HepG2 (cell line): ENCODE data around the gene CFL1. TPM values are rescaled to one million over a fixed set of nuclear protein-coding genes. Genes with fewer than 3 reads are reported as not detected.

Experiments used
- CTCF ChIP-seq: sonication (generic); formaldehyde crosslinking; IDR thresholded peaks from 2 replicates; pipeline ENCODE4 v1.5.0; 2020; ENCODE audit warnings: mild to moderate bottlenecking, missing genetic modification reagents, moderate library complexity
- FOXK1 ChIP-seq: sonication (generic); formaldehyde crosslinking; IDR thresholded peaks from 2 replicates; pipeline ENCODE4 v1.4.0; 2020; ENCODE audit warnings: low read depth, missing genetic modification reagents, borderline replicate concordance
- FOXK2 ChIP-seq: fragments of 450-650 bp; IDR thresholded peaks from 2 replicates; pipeline ENCODE4 v1.6.1; 2016
- GLI4 ChIP-seq: sonication (generic); formaldehyde crosslinking; IDR thresholded peaks from 2 replicates; pipeline ENCODE4 v1.5.1; 2020; ENCODE audit warnings: missing genetic modification reagents, mild to moderate bottlenecking, moderate library complexity, borderline replicate concordance
- HOXD1 ChIP-seq: sonication (generic); formaldehyde crosslinking; IDR thresholded peaks from 2 replicates; pipeline ENCODE4 v1.5.0; 2020; ENCODE audit warnings: missing genetic modification reagents
- JARID2 ChIP-seq: sonication (generic); formaldehyde crosslinking; IDR thresholded peaks from 2 replicates; pipeline ENCODE4 v1.8.1; 2023; ENCODE audit warnings: missing genetic modification reagents, inconsistent platforms; ENCODE audit not compliant: insufficient replicate concordance
- MXD4 ChIP-seq: IDR thresholded peaks from 2 replicates; pipeline ENCODE4 v1.6.1; 2016; ENCODE audit warnings: mild to moderate bottlenecking, missing biosample characterization, missing genetic modification reagents
- NCOA5 ChIP-seq: sonication (generic); formaldehyde crosslinking; IDR thresholded peaks from 2 replicates; pipeline ENCODE4 v1.4.0; 2020; ENCODE audit warnings: missing genetic modification reagents
- PCBP2 ChIP-seq: fragments of 200-400 bp; formaldehyde crosslinking; optimal IDR thresholded peaks from 2 replicates; pipeline ENCODE3; 2018; ENCODE audit warnings: low read length, low read depth; ENCODE audit not compliant: poor library complexity, severe bottlenecking
- PHF21A ChIP-seq: sonication (generic); formaldehyde crosslinking; IDR thresholded peaks from 2 replicates; pipeline ENCODE4 v1.5.0; 2020; ENCODE audit warnings: mild to moderate bottlenecking, missing genetic modification reagents
- POLR2AphosphoS2 ChIP-seq: IDR thresholded peaks from 2 replicates; pipeline ENCODE4 v1.6.1; 2011; ENCODE audit warnings: low read depth, low read length, improper control_type of control experiment
- RAD21 ChIP-seq: fragments of 450-650 bp; formaldehyde crosslinking; IDR thresholded peaks from 2 replicates; pipeline ENCODE4 v1.5.0; 2020; ENCODE audit warnings: mild to moderate bottlenecking
- SETDB1 ChIP-seq: sonication (generic); formaldehyde crosslinking; IDR thresholded peaks from 2 replicates; pipeline ENCODE4 v1.5.1; 2020; ENCODE audit warnings: missing genetic modification reagents, mild to moderate bottlenecking, borderline replicate concordance
- SMC3 ChIP-seq: IDR thresholded peaks from 2 replicates; pipeline ENCODE4 v1.6.1; 2011; ENCODE audit warnings: low read length, improper control_type of control experiment
- TCF7 ChIP-seq: sonication (generic); IDR thresholded peaks from 2 replicates; pipeline ENCODE4 v1.6.1; 2016; ENCODE audit warnings: antibody characterized with exemption, low read depth
- ZNF260 ChIP-seq: sonication (generic); formaldehyde crosslinking; IDR thresholded peaks from 2 replicates; pipeline ENCODE4 v1.4.0; 2020; ENCODE audit warnings: missing genetic modification reagents, low read depth, mild to moderate bottlenecking, borderline replicate concordance
- ZNF274 ChIP-seq: sonication (generic); formaldehyde crosslinking; IDR thresholded peaks from 2 replicates; pipeline ENCODE4 v1.5.1; 2020; ENCODE audit warnings: mild to moderate bottlenecking, missing genetic modification reagents
- ZNF430 ChIP-seq: sonication (generic); formaldehyde crosslinking; IDR thresholded peaks from 2 replicates; pipeline ENCODE4 v1.9.0; 2021; ENCODE audit warnings: mild to moderate bottlenecking, missing genetic modification reagents
- ZNF737 ChIP-seq: sonication (generic); formaldehyde crosslinking; IDR thresholded peaks from 2 replicates; pipeline ENCODE4 v1.5.0; 2020; ENCODE audit warnings: missing genetic modification reagents, mild to moderate bottlenecking, borderline replicate concordance
- ZUFSP ChIP-seq: sonication (generic); formaldehyde crosslinking; IDR thresholded peaks from 2 replicates; pipeline ENCODE4 v1.9.0; 2021; ENCODE audit warnings: missing genetic modification reagents, mild to moderate bottlenecking, borderline replicate concordance
- polyA plus RNA-seq, 8 experiments: library from polyadenylated mRNA; depleted of rRNA in 3 of 8; stranded (reverse) in 7 of 8; unstranded in 1 of 8; fragments of >200 nt; fragmentation: Illumina TruSeq in 4 of 8; extraction: Trizol in 4 of 8; gene quantifications; 2 replicates each; pipeline versions ENCODE4 v1.2.1 to v1.2.3, GENCODE V29; 2011 to 2016; ENCODE audit warnings: low read depth in 4 of 8, missing spikeins in 1 of 8, mixed read lengths in 1 of 8; ENCODE audit not compliant: insufficient read depth in 1 of 8
- total RNA-seq, 5 experiments: library from RNA; depleted of rRNA; stranded (reverse); fragments of >200 nt; fragmentation: Illumina TruSeq; extraction: Trizol; gene quantifications; 2 replicates each; pipeline ENCODE4 v1.2.3, GENCODE V29; 2016; ENCODE audit warnings: low read depth in 1 of 5
- TF ChIP-seq, protein P1 (sequence below): sonication (generic); formaldehyde crosslinking; IDR thresholded peaks from 2 replicates; pipeline ENCODE4 v1.4.0; 2020; ENCODE audit warnings: missing genetic modification reagents
- TF ChIP-seq, protein P2 (sequence below): sonication (generic); formaldehyde crosslinking; IDR thresholded peaks from 2 replicates; pipeline ENCODE4 v1.5.0; 2020; ENCODE audit warnings: mild to moderate bottlenecking, low read depth, missing genetic modification reagents, borderline replicate concordance
- TF ChIP-seq, protein P3 (sequence below): sonication (generic); formaldehyde crosslinking; IDR thresholded peaks from 2 replicates; pipeline ENCODE4 v1.9.0; 2021; ENCODE audit warnings: missing genetic modification reagents, borderline replicate concordance

CFL1 gene
- total and polyA plus RNA-seq, 2 of the 13 experiments (the other 11 are each of a cell fraction or from before 2014, with no cell fraction given), result 379 to 383 TPM

GRCh38 chr11:65860278-65861164 lies 2.5 kb upstream of the CFL1 start, which contains the start of gene MUS81 (continued):
- TF ChIP-seq JARID2 (CRISPR knock-in tag) (peak; percentile 71), ZNF274 (CRISPR knock-in tag) (no peak; the same call in 1 of the 2 replicates), POLR2AphosphoS2 (no peak), ZNF430 (peak; percentile 62; the same call in 1 of the 2 replicates), TCF7 (no peak), CTCF (CRISPR knock-in tag) (peak; percentile 95), ZNF260 (no peak), SMC3 (no peak), GLI4 (CRISPR knock-in tag) (no peak), MXD4 (CRISPR knock-in tag) (no peak), PCBP2 (no peak), NCOA5 (no peak), RAD21 (CRISPR knock-in tag) (no peak; the same call in 1 of the 2 replicates), HOXD1 (CRISPR knock-in tag) (no peak), ZNF737 (CRISPR knock-in tag) (no peak), FOXK1 (CRISPR knock-in tag) (peak; percentile 71; the same call in 1 of the 2 replicates), FOXK2 (no peak), ZUFSP (no peak), PHF21A (CRISPR knock-in tag) (peak; percentile 95), SETDB1 (no peak)
- TF ChIP-seq, protein P1, sequence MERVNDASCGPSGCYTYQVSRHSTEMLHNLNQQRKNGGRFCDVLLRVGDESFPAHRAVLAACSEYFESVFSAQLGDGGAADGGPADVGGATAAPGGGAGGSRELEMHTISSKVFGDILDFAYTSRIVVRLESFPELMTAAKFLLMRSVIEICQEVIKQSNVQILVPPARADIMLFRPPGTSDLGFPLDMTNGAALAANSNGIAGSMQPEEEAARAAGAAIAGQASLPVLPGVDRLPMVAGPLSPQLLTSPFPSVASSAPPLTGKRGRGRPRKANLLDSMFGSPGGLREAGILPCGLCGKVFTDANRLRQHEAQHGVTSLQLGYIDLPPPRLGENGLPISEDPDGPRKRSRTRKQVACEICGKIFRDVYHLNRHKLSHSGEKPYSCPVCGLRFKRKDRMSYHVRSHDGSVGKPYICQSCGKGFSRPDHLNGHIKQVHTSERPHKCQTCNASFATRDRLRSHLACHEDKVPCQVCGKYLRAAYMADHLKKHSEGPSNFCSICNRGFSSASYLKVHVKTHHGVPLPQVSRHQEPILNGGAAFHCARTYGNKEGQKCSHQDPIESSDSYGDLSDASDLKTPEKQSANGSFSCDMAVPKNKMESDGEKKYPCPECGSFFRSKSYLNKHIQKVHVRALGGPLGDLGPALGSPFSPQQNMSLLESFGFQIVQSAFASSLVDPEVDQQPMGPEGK (CRISPR knock-in tag), result peak; percentile 89
- TF ChIP-seq, protein P2, sequence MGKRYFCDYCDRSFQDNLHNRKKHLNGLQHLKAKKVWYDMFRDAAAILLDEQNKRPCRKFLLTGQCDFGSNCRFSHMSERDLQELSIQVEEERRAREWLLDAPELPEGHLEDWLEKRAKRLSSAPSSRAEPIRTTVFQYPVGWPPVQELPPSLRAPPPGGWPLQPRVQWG (CRISPR knock-in tag), result no peak
- TF ChIP-seq, protein P3, sequence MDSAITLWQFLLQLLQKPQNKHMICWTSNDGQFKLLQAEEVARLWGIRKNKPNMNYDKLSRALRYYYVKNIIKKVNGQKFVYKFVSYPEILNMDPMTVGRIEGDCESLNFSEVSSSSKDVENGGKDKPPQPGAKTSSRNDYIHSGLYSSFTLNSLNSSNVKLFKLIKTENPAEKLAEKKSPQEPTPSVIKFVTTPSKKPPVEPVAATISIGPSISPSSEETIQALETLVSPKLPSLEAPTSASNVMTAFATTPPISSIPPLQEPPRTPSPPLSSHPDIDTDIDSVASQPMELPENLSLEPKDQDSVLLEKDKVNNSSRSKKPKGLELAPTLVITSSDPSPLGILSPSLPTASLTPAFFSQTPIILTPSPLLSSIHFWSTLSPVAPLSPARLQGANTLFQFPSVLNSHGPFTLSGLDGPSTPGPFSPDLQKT (CRISPR knock-in tag), result no peak
